Effector memory CD8-positive, alpha-beta T cell (primary cell): ENCODE measurements around the gene TFEB.

Experiments used
- ATAC-seq: fragments of 150-1000 bp; cut with Tn5 transposase; replicated peaks from 2 replicates; pipeline ENCODE4 v1.10.0; 2021; ENCODE audit warnings: mild to moderate bottlenecking, moderate library complexity
- DNase-seq, 3 experiments: peaks; one replicate each; pipeline ENCODE4 v3.0.0; 2021
- H3K27ac Mint-ChIP-seq, 2 donors: one replicate each; pipeline ENCODE4 v1.8.0; 2022; ENCODE audit warnings: mild to moderate bottlenecking in 2 of 2, mixed read lengths in 2 of 2, moderate library complexity in 2 of 2
- H3K27me3 Mint-ChIP-seq, 2 donors: one replicate each; pipeline ENCODE4 v1.8.0; 2022; ENCODE audit warnings: mixed read lengths in 2 of 2
- H3K36me3 Mint-ChIP-seq: one replicate; pipeline ENCODE4 v1.8.0; 2022; ENCODE audit warnings: mild to moderate bottlenecking, moderate library complexity, mixed read lengths; ENCODE audit not compliant: insufficient read depth
- H3K4me1 Mint-ChIP-seq, 2 donors: one replicate each; pipeline ENCODE4 v1.8.0; 2022; ENCODE audit warnings: low read depth in 2 of 2, mixed read lengths in 2 of 2
- H3K4me3 Mint-ChIP-seq, 2 donors: one replicate each; pipeline ENCODE4 v1.8.0; 2022; ENCODE audit warnings: mild to moderate bottlenecking in 2 of 2, mixed read lengths in 2 of 2, moderate library complexity in 2 of 2
- H3K9me3 Mint-ChIP-seq, 2 donors: one replicate each; pipeline ENCODE4 v1.8.0; 2022; ENCODE audit warnings: mixed read lengths in 2 of 2

The TFEB gene

GRCh38 chr6:41719436-41720261 lies 15.8 kb downstream of the TFEB start:
- Mint-ChIP-seq H3K36me3 (peaks cover 10% of the 10 kb centered on the region), H3K4me1 (peaks cover 42 to 45% of the 10 kb centered on the region in 2 donors), H3K27ac (no peak overlapping the region), H3K4me3 (no peak overlapping the region), H3K9me3 (no peaks in the 10 kb centered on the region), H3K27me3 (no peaks in the 10 kb centered on the region)
- DNase-seq (no peak), ATAC-seq (no peak)

- Mint-ChIP-seq H3K4me3 (no peak overlapping the region), H3K36me3 (peaks cover 10% of the 10 kb centered on the region), H3K9me3 (no peaks in the 10 kb centered on the region), H3K27me3 (no peaks in the 10 kb centered on the region), H3K4me1 (peaks cover 40 to 42% of the 10 kb centered on the region in 2 donors), H3K27ac (no peak overlapping the region)
- ATAC-seq: no peak
- DNase-seq: no peak
These were observed 16.6 kb downstream of the TFEB start for GRCh38 chr6:41718828-41719227.

GRCh38 chr6:41717392-41717736 lies 18.0 kb downstream of the TFEB start:
- peak overlapping the region in 1 of 2 donors; percentile 33 for H3K27ac Mint-ChIP-seq
- DNase-seq: no peak
- no peak overlapping the region for H3K4me3 Mint-ChIP-seq

GRCh38 chr6:41716516-41717391 lies 18.7 kb downstream of the TFEB start:
- H3K4me3 Mint-ChIP-seq: no peak overlapping the region
- H3K27me3 Mint-ChIP-seq: no peaks in the 10 kb centered on the region
- peak overlapping the region; percentile 33 to 69 for H3K27ac Mint-ChIP-seq
- DNase-seq: no peak
- ATAC-seq: no peak
- peaks cover 34 to 38% of the 10 kb centered on the region in 2 donors for H3K4me1 Mint-ChIP-seq
- H3K9me3 Mint-ChIP-seq: no peaks in the 10 kb centered on the region
- peaks cover 11% of the 10 kb centered on the region for H3K36me3 Mint-ChIP-seq

More at GRCh38 chr6:41717392-41717736, 18.0 kb downstream of the TFEB start:
- Mint-ChIP-seq H3K9me3 (no peaks in the 10 kb centered on the region), H3K4me1 (peaks cover 35 to 38% of the 10 kb centered on the region in 2 donors), H3K27me3 (no peaks in the 10 kb centered on the region), H3K36me3 (peaks cover 11% of the 10 kb centered on the region)
- no peak for ATAC-seq

GRCh38 chr6:41715795-41716515 lies 19.5 kb downstream of the TFEB start:
- H3K27me3 Mint-ChIP-seq: no peaks in the 10 kb centered on the region
- H3K27ac Mint-ChIP-seq: peak overlapping the region; percentile 66 to 69
- peaks cover 32% of the 10 kb centered on the region in 2 donors for H3K4me1 Mint-ChIP-seq
- H3K4me3 Mint-ChIP-seq: peak overlapping the region in 1 of 2 donors; percentile 0
- peak; percentile 46 for ATAC-seq
- peaks cover 9% of the 10 kb centered on the region for H3K36me3 Mint-ChIP-seq
- no peaks in the 10 kb centered on the region for H3K9me3 Mint-ChIP-seq
- no peak for DNase-seq

- H3K4me3 Mint-ChIP-seq: no peak overlapping the region
- peaks cover 35 to 39% of the 10 kb centered on the region in 2 donors for H3K4me1 Mint-ChIP-seq
- ATAC-seq (no peak), DNase-seq (no peak)
- H3K27me3 Mint-ChIP-seq: no peaks in the 10 kb centered on the region
- H3K36me3 Mint-ChIP-seq: peaks cover 7% of the 10 kb centered on the region
- peak overlapping the region in 1 of 2 donors; percentile 39 for H3K27ac Mint-ChIP-seq
- H3K9me3 Mint-ChIP-seq: no peaks in the 10 kb centered on the region
These were observed 20.7 kb downstream of the TFEB start for GRCh38 chr6:41714556-41715273.

GRCh38 chr6:41713650-41714291 lies 21.6 kb downstream of the TFEB start:
- ATAC-seq (no peak), DNase-seq (no peak)
- no peaks in the 10 kb centered on the region for H3K27me3 Mint-ChIP-seq
- H3K27ac Mint-ChIP-seq: peak overlapping the region in 1 of 2 donors; percentile 39
- H3K9me3 Mint-ChIP-seq: no peaks in the 10 kb centered on the region
- peaks cover 32 to 37% of the 10 kb centered on the region in 2 donors for H3K4me1 Mint-ChIP-seq
- H3K36me3 Mint-ChIP-seq: peaks cover 4% of the 10 kb centered on the region
- H3K4me3 Mint-ChIP-seq: no peak overlapping the region

- H3K4me3 Mint-ChIP-seq: no peak overlapping the region
- no peak for DNase-seq
These were observed 22.2 kb downstream of the TFEB start for GRCh38 chr6:41713159-41713649.

GRCh38 chr6:41712651-41713103 lies 22.7 kb downstream of the TFEB start:
- Mint-ChIP-seq H3K4me3 (no peak overlapping the region), H3K27ac (peak overlapping the region in 1 of 2 donors; percentile 87), H3K36me3 (peaks cover 4% of the 10 kb centered on the region), H3K9me3 (no peaks in the 10 kb centered on the region), H3K4me1 (peaks cover 41 to 47% of the 10 kb centered on the region in 2 donors), H3K27me3 (no peaks in the 10 kb centered on the region)
- no peak for DNase-seq
- ATAC-seq: no peak

More at GRCh38 chr6:41713159-41713649, 22.2 kb downstream of the TFEB start:
- peak overlapping the region in 1 of 2 donors; percentile 87 for H3K27ac Mint-ChIP-seq
- H3K4me1 Mint-ChIP-seq: peaks cover 36 to 42% of the 10 kb centered on the region in 2 donors
- H3K9me3 Mint-ChIP-seq: no peaks in the 10 kb centered on the region
- peaks cover 4% of the 10 kb centered on the region for H3K36me3 Mint-ChIP-seq
- H3K27me3 Mint-ChIP-seq: no peaks in the 10 kb centered on the region
- no peak for ATAC-seq

GRCh38 chr6:41711323-41712038 lies 23.9 kb downstream of the TFEB start:
- ATAC-seq: no peak
- Mint-ChIP-seq H3K9me3 (no peaks in the 10 kb centered on the region), H3K27ac (no peak overlapping the region), H3K4me1 (peaks cover 41 to 46% of the 10 kb centered on the region in 2 donors), H3K27me3 (no peaks in the 10 kb centered on the region), H3K4me3 (no peak overlapping the region), H3K36me3 (peaks cover 7% of the 10 kb centered on the region)
- DNase-seq: no peak

GRCh38 chr6:41709375-41709774 lies 26.0 kb downstream of the TFEB start:
- Mint-ChIP-seq H3K36me3 (peaks cover 14% of the 10 kb centered on the region), H3K4me3 (no peak overlapping the region), H3K27me3 (no peaks in the 10 kb centered on the region), H3K27ac (peak overlapping the region in 1 of 2 donors; percentile 92), H3K9me3 (no peaks in the 10 kb centered on the region), H3K4me1 (peaks cover 48 to 51% of the 10 kb centered on the region in 2 donors)
- DNase-seq (no peak), ATAC-seq (no peak)
